Hippocampal formation (tissue), 2 donors: ENCODE data around the gene KCNH1.
A peak's percentile ranks its signal among the peaks of the same experiment; 100 is the strongest.
"Not testable (repeated sequence)": the region's sequence is repeated elsewhere in the genome, so short reads cannot be mapped to it uniquely, and the experiment has no call there.

ENCODE experiments used
- DNase-seq, 2 donors: peaks; one replicate each; lab custom pipeline; 2025; lab: John Stamatoyannopoulos, UW

Gene KCNH1

DNA sequence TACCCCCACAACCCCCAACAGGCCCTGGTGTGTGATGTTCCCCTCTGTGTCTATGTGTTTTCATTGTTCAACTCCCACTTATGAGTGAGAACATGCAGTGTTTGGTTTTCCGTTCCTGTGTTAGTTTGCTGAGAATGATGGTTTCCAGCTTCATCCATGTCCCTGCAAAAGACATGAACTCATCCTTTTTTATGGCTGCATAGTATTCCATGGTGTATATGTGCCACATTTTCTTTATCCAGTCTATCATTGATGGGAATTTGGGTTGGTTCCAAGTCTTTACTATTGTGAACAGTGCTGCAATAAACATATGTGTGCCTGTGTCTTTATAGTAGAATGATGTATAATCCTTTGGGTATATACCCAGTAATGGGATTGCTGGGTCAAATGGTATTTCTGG lies 122.8 kb downstream of the KCNH1 start:
- not testable (repeated sequence) for DNase-seq

DNA sequence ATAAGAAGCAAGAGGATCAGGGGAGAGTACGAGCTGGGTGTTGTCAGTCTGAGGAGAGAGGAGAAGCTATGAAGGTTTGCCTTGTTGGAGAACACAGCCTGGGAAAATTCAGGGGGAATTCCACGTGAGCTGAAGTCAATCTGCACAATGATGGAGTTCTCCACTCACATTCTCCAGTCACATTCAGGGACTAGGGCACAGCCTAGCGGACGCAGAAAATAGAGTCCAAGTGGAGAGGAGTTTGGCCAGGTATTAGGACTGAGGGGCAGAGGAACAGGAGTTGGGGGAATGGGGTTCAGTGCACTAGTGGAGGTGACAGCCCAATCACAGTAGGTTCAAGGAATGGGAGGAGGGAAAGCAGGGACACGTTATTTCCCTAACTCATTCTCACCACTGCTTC lies 124.0 kb downstream of the KCNH1 start:
- DNase-seq, result no peak

DNA sequence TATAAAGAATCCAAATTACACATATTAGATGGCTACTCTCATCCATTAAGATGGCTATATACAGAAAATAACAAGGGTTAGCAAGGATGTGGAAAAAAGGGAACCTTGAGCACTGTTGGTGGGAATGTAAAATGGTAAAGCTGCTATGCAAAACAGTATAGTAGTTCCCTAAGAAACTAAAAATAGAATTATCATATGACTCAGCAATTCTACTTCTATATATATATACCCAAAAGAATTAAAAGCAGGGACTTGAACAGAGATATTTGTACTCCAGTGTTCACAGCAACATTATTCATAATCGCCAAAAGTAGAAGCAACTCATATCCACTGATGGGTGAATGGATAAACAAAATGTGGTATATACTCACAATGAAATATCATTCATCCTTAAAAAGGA lies 126.1 kb downstream of the KCNH1 start:
- no peak for DNase-seq

DNA sequence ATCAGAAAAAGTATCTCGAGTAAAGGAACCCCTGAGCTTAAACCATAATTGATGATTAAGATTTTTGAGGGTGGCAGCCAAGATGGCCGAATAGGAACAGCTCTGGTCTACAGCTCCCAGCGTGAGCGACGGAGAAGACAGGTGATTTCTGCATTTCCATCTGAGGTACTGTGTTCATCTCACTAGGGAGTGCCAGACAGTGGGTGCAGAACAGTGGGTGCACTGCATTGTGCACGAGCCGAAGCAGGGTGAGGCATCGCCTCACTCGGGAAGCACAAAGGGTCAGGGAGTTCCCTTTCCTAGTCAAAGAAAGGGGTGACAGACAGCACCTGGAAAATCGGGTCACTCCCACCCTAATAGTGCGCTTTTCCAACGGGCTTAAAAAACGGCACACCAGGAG lies 138.0 kb downstream of the KCNH1 start:
- not testable (repeated sequence) for DNase-seq

DNA sequence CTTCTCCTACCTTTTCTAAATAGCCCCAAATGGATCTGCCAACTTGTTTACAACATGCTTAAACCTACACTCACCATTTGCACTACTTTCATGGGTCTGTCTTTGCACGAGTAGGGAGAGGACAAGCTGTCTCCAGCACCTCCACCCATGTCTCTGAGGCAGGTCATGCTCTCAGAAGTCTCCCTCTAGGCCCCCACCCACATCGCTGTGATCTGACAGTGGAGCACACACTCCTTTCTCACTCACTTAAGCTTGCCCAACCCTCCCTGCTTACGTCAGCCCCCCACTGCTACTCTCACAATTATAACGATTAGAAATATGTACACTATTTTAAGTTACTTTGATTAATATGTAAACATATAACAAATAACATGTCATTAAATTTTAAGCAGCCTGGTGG lies 141.1 kb downstream of the KCNH1 start:
- DNase-seq, result no peak

DNA sequence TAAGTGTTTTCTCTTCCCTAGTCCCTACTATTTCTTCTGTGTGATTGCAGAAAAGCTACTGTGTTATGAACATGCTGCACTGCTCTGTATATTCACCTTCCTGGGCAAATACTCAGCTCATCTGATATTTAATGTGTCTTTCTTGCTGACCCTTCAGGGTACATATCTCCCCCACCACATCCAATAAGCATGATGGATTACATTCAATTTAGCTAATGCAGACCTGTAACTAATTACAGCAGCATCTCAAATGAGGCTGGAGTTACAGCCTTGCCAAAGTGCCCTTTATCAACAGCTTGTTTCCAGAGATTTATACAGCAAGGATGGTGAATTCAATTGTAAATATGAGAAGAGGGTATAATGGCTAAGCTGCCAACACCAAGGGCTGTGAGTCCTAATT lies 144.0 kb downstream of the KCNH1 start:
- DNase-seq, result no peak

- DNase-seq, result peak in 1 of 2 donors; percentile 38
Observed at GRCh38 chr1:210981490-210981889, 152.5 kb downstream of the KCNH1 start.

- DNase-seq, result no peak
Observed at GRCh38 chr1:210980082-210980481, 153.9 kb downstream of the KCNH1 start.

DNA sequence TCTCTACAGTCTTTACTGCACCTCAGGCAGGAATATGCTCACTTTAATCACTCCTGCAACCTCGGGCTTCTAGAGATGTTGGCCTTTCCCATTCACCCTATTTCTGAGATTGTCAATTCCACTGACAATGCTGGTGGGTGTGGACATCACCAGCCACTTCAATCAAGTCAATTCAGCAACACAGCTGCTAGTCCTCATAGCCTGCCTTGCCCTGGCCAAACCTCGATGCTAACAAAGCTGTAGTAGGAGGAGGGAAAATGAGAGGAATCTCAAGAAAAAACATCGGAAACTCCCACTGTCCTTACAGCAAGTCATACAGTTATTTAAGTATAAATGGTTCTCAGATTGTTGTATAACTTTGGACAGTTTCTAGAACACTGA lies 155.0 kb downstream of the KCNH1 start:
- no peak for DNase-seq

- DNase-seq, result no peak
Observed at GRCh38 chr1:210978316-210978973, 155.5 kb downstream of the KCNH1 start.

GRCh38 chr1:210951279-210951678 lies 182.7 kb downstream of the KCNH1 start:
- peak in 1 of 2 donors; percentile 11 for DNase-seq

GRCh38 chr1:210949940-210950546 lies 183.9 kb downstream of the KCNH1 start:
- DNase-seq, result not testable (repeated sequence)

DNA sequence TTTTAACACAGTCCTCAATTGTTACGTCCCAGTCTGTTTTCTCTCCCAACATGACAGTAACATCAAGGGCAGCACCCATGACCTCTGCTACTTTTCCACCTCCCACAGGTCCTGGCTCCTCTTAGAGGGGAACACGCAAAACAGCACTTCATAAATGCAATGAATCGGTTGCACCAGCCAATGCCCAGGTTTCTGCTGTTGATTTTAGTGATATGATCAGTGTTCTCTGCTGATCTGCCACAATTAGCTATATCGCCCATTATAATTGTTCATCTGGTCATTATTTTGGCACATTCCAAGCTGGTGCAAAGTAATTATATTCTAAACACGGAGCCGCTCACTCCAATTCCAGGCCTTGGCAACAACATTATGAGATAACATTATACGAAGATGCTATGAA lies 184.5 kb downstream of the KCNH1 start:
- DNase-seq, result no peak

DNA sequence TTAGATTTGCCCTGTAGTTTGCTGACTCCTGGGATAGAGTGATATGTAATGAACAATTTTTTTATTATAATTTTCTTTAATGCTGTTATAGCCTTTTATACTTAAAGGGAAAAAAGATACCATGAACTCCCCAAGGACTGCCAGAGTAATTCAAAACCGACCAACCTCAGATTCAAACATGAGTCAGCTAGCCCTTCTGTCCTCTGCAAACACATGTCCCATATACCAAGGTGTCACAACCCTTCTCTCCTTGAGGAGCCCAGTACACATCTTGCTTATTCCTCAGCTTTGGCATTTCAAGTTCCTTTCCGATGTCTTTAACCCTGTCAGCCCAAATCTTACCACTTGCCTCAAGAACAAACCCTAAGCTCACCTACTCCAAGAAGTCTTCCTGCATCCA lies 184.9 kb downstream of the KCNH1 start:
- DNase-seq, result no peak

- DNase-seq, result no peak
Observed at GRCh38 chr1:210944252-210944651, 189.7 kb downstream of the KCNH1 start.

DNA sequence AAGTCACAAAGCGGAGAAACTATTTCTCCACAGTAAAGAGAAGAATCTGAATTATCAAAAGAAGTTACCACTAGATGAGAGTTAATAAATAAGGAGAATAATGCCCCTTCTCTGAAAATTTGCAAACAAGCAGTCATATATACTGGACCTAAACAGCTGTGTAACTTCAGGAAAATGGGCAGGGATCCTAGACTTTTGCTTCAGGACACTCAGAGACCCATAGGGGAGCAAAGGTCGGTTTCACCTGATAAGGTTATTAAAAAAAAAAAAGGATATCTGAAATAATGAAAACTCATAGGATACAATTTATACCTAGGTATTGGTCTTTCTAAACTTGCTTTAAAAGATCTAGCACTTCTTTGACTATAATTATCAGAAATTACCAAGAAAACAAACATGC lies 191.4 kb downstream of the KCNH1 start:
- DNase-seq, result no peak

DNA sequence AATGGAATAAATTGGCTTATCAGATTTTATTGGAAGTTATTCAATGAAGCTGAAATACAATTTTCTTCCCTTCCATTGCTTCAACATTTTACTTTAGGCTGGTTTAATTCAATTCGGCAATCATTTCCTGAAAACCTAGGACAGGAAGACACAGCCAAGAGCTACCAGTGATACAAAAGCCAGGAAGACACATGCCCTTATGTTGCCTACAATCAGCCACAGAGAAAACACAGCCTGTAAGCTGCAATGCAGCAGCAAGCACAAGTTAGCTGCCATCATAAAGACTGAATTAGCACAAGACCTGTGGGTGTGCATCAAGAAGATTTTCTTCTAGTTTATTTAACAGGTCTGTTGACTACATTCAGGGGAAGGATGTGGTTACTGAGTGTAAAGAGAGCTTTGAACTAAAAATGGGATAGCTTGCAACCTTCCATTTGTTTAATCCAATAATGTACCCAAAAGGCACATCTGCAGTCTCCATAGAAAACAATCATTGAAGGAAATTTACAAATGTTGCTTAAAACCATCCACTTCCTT lies 193.8 kb downstream of the KCNH1 start:
- DNase-seq, result no peak

- no peak for DNase-seq
Observed at GRCh38 chr1:210938416-210938925, 195.5 kb downstream of the KCNH1 start.

DNA sequence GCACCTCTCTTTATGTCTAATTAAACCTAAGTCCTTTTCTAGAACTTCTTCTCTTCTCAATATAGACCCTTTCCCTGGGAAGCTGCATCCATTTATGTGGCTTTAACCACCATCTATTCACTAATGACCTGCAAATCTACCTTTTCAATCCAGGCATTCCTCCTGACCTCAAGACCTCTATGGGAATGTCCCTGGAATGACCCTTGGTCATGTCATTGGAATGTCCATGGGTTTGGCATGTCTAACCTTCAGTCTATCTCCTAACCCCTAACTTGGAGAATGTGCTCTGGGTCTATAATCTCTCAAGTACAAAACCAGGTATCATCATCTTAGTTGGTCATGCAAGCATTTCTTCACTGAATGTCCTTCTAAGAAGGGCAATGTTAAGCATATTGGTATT lies 196.1 kb downstream of the KCNH1 start:
- DNase-seq, result no peak

GRCh38 chr1:210935905-210936304 lies 198.0 kb downstream of the KCNH1 start:
- no peak for DNase-seq

GRCh38 chr1:210932104-210932503 lies 201.8 kb downstream of the KCNH1 start:
- DNase-seq, result no peak

GRCh38 chr1:210922666-210923065 lies 211.3 kb downstream of the KCNH1 start:
- DNase-seq, result peak in 1 of 2 donors; percentile 54
